Gastroesophageal sphincter (tissue), 4 donors: ENCODE data around the gene VAV3. TPM values are rescaled to one million over a fixed set of nuclear protein-coding genes. Genes with fewer than 3 reads are reported as not detected.
"Not testable (repeated sequence)": the region's sequence is repeated elsewhere in the genome, so short reads cannot be mapped to it uniquely, and the experiment has no call there.

Experiments used
- ATAC-seq: fragments of 150-250 bp; one replicate; pipeline ENCODE4 v1.9.1; 2016; ENCODE audit warnings: mild to moderate bottlenecking, moderate library complexity
- H3K27ac ChIP-seq, 4 donors: fragments of 200-600 bp; sonication (generic) in 3 of 4; 1 replicate in 3 of 4; 2 replicates in 1 of 4; pipeline ENCODE4 v1.5.1; 2016 to 2019
- H3K27me3 ChIP-seq: fragments of 200-600 bp; sonication (generic); one replicate; pipeline ENCODE4 v1.5.1; 2019
- H3K36me3 ChIP-seq, 2 donors: fragments of 200-600 bp; sonication (generic); one replicate each; pipeline ENCODE4 v1.5.1; 2019; ENCODE audit warnings: control low read depth in 1 of 2
- H3K4me1 ChIP-seq, 3 donors: fragments of 200-600 bp; sonication (generic); 1 replicate in 2 of 3; 2 replicates in 1 of 3; pipeline ENCODE4 v1.5.1; 2016 to 2019; ENCODE audit warnings: control low read depth in 2 of 3
- H3K4me3 ChIP-seq, 2 donors: fragments of 200-600 bp; sonication (generic); one replicate each; pipeline ENCODE4 v1.5.1; 2019; ENCODE audit warnings: mild to moderate bottlenecking in 1 of 2, moderate library complexity in 1 of 2
- H3K9me3 ChIP-seq, 3 donors: fragments of 200-600 bp; sonication (generic); one replicate each; pipeline ENCODE4 v1.5.1; 2017 to 2019; ENCODE audit warnings: control low read depth in 2 of 3
- CTCF ChIP-seq, 4 experiments: fragments of 200-600 bp in 2 of 4; fragments of 450-650 bp in 2 of 4; sonication (generic) in 1 of 4; IDR thresholded peaks; one replicate each; pipeline ENCODE4 v1.5.1; 2017 to 2019; ENCODE audit warnings: antibody characterized with exemption in 4 of 4, mild to moderate bottlenecking in 2 of 4, moderate library complexity in 2 of 4
- EP300 ChIP-seq: sonication (generic); formaldehyde crosslinking; IDR thresholded peaks from one replicate; pipeline ENCODE4 v1.6.1; 2017; ENCODE audit warnings: antibody characterized with exemption, mild to moderate bottlenecking
- POLR2A ChIP-seq, 2 donors: fragments of 450-650 bp; IDR thresholded peaks; one replicate each; pipeline ENCODE4 v1.6.1; 2017; ENCODE audit warnings: antibody characterized with exemption in 2 of 2, mild to moderate bottlenecking in 2 of 2, moderate library complexity in 1 of 2
- POLR2AphosphoS5 ChIP-seq: sonication (generic); formaldehyde crosslinking; IDR thresholded peaks from one replicate; pipeline ENCODE4 v1.6.1; 2017; ENCODE audit warnings: antibody characterized with exemption
- WGBS, 2 donors: methylation state at CpG; one replicate each; pipeline ENCODE4 v1.1.5; 2018; ENCODE audit warnings: low coverage in 1 of 2; 5-methylcytosine and 5-hydroxymethylcytosine counted together
- total RNA-seq, 4 donors: library from RNA; depleted of rRNA; stranded (reverse); fragments of >200 nt; gene quantifications; one replicate each; pipeline ENCODE4 v1.1.0, GENCODE V29; 2016

Gene VAV3
- total RNA-seq, 4 donors from 2014 or later = 1.3 to 4.7 (median 2.9) TPM

- H3K9me3 ChIP-seq = no peaks in the 10 kb centered on the region
- TF ChIP-seq EP300 (no peak), CTCF (IDR thresholded peaks at IDR 0.05) (no peak), POLR2A (IDR thresholded peaks at IDR 0.05) (no peak), POLR2AphosphoS5 (no peak)
- 60 to 86% methylated on average over 1 of the region's 1 CpG for WGBS, 2 donors
- H3K27ac ChIP-seq = no peak overlapping the region
- H3K36me3 ChIP-seq = no peaks in the 10 kb centered on the region
- no peaks in the 10 kb centered on the region for H3K27me3 ChIP-seq
- no peaks in the 10 kb centered on the region for H3K4me1 ChIP-seq
- no peak for ATAC-seq
- no peak overlapping the region for H3K4me3 ChIP-seq
Measured at GRCh38 chr1:107896936-107897335, 68.0 kb downstream of the VAV3 start.

DNA sequence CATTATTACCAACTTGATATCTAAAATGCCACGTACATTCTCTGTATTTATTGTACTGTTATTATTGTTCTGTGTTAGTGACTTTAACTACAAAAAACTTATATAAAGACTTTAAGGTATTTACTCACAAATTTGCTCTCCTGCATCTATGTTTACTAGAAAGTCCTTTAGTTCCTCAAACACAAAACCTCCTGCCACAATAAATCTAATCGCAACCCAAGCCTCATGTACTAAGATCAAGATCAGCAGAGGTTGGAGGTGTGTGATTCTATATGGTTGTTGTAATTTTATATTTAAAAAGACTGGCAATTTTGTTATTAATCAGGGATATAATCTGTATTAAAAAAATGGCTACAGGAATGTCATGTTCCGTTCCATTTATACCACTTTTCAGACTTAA lies 68.6 kb downstream of the VAV3 start:
- Histone ChIP-seq H3K4me1 (no peaks in the 10 kb centered on the region), H3K36me3 (no peaks in the 10 kb centered on the region), H3K4me3 (no peak overlapping the region), H3K27me3 (no peaks in the 10 kb centered on the region), H3K27ac (no peak overlapping the region), H3K9me3 (no peaks in the 10 kb centered on the region)
- ATAC-seq = no peak
- 71 to 79% methylated on average over 2 to 3 of the region's 3 CpGs for WGBS, 2 donors
- TF ChIP-seq CTCF (IDR thresholded peaks at IDR 0.05) (no peak), EP300 (no peak), POLR2A (IDR thresholded peaks at IDR 0.05) (no peak), POLR2AphosphoS5 (no peak)

GRCh38 chr1:107895403-107896191 lies 69.4 kb downstream of the VAV3 start:
- Histone ChIP-seq H3K4me1 (no peaks in the 10 kb centered on the region), H3K9me3 (no peaks in the 10 kb centered on the region), H3K27ac (no peak overlapping the region), H3K27me3 (no peaks in the 10 kb centered on the region), H3K4me3 (no peak overlapping the region), H3K36me3 (no peaks in the 10 kb centered on the region)
- 56 to 79% methylated on average over 3 of the region's 3 CpGs for WGBS, 2 donors
- no peak for ATAC-seq
- no peak for TF ChIP-seq CTCF (IDR thresholded peaks at IDR 0.05)
- TF ChIP-seq EP300 = no peak
- TF ChIP-seq POLR2AphosphoS5 = no peak
- TF ChIP-seq POLR2A (IDR thresholded peaks at IDR 0.05) = no peak

GRCh38 chr1:107894605-107895004 lies 70.4 kb downstream of the VAV3 start:
- no peaks in the 10 kb centered on the region for H3K27me3 ChIP-seq
- H3K36me3 ChIP-seq = no peaks in the 10 kb centered on the region
- no peak overlapping the region for H3K27ac ChIP-seq
- no peaks in the 10 kb centered on the region for H3K9me3 ChIP-seq
- H3K4me3 ChIP-seq = no peak overlapping the region
- ATAC-seq = no peak
- TF ChIP-seq POLR2A (IDR thresholded peaks at IDR 0.05) (no peak), CTCF (IDR thresholded peaks at IDR 0.05) (no peak), POLR2AphosphoS5 (no peak), EP300 (no peak)
- H3K4me1 ChIP-seq = no peaks in the 10 kb centered on the region
- 74 to 86% methylated on average over 1 of the region's 1 CpG for WGBS, 2 donors

DNA sequence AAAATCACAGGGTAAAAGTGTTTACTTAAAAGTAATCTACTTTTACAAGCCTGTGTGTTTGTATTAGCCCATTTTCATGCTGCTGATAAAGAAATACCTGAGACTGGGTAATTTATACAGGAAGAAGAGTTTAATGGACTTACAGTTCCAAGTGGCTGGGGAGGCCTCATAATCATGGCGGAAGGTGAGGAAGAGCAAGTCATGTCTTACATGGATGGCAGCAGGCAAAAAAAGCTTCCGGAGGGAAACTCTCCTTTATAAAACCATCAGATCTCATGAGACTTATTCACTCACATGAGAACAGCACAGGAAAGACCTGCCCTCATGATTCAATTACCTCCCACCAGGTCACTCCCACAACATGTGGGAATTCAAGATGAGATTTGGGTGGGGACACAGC lies 71.6 kb downstream of the VAV3 start:
- not testable (repeated sequence) for ATAC-seq, H3K27ac ChIP-seq, H3K36me3 ChIP-seq, H3K27me3 ChIP-seq, H3K4me3 ChIP-seq, H3K4me1 ChIP-seq, H3K9me3 ChIP-seq
- WGBS, 2 donors = 94 to 100% methylated on average over 2 of the region's 2 CpGs
